CD4-positive, alpha-beta T cell (primary cell): Measurements from ENCODE around the gene PRUNE1. TPM values are rescaled to one million over a fixed set of nuclear protein-coding genes. Genes with fewer than 3 reads are reported as not detected.

ENCODE experiments used
- ATAC-seq: fragments of 200-7000 bp; cut with Tn5 transposase; one replicate; pipeline ENCODE4 v1.10.0; 2022; ENCODE audit warnings: mild to moderate bottlenecking; ENCODE audit not compliant: poor library complexity
- CTCF ChIA-PET: fragments of 350-600 bp; sonication (Branson Sonifier 250); formaldehyde crosslinking; loops from one replicate; lab custom pipeline; 2021; ENCODE audit warnings: antibody characterized with exemption, inconsistent platforms; lab: Charles Lee
- POLR2A ChIA-PET: fragments of 350-600 bp; sonication (Branson Sonifier 250); formaldehyde crosslinking; loops from one replicate; lab custom pipeline; 2021; ENCODE audit warnings: antibody characterized with exemption, inconsistent platforms; lab: Charles Lee
- DNase-seq, 14 experiments: peaks; one replicate each; pipeline ENCODE4 v3.0.0-alpha.2; 2013 to 2020; ENCODE audit warnings: mixed read lengths in 2 of 14
- H3K27ac ChIP-seq, 2 donors: one replicate each; pipeline versions ENCODE4 v1.5.1 to v1.7.0; 2013; ENCODE audit warnings: low read length in 2 of 2, low read depth in 1 of 2, mild to moderate bottlenecking in 1 of 2
- H3K27me3 ChIP-seq, 2 experiments: 1 replicate in 1 of 2; 2 replicates in 1 of 2; pipeline versions ENCODE4 v1.6.1 to v1.7.0; 2013; ENCODE audit warnings: low read length in 2 of 2, control low read depth in 1 of 2, mild to moderate bottlenecking in 1 of 2, moderate library complexity in 1 of 2; ENCODE audit not compliant: insufficient read depth in 2 of 2, control insufficient read depth in 1 of 2
- H3K36me3 ChIP-seq: one replicate; pipeline ENCODE4 v1.6.1; 2013; ENCODE audit warnings: low read length, control low read depth; ENCODE audit not compliant: insufficient read depth
- H3K4me1 ChIP-seq: one replicate; pipeline ENCODE4 v1.6.1; 2013; ENCODE audit warnings: low read length, control low read depth; ENCODE audit not compliant: insufficient read depth
- H3K4me3 ChIP-seq: one replicate; pipeline ENCODE4 v1.5.1; 2013; ENCODE audit warnings: mild to moderate bottlenecking, low read length, moderate library complexity
- H3K9me3 ChIP-seq, 2 experiments: 1 replicate in 1 of 2; 2 replicates in 1 of 2; pipeline versions ENCODE4 v1.6.1 to v1.7.0; 2013; ENCODE audit warnings: low read length in 2 of 2, mild to moderate bottlenecking in 2 of 2, control low read depth in 1 of 2, moderate library complexity in 1 of 2; ENCODE audit not compliant: control insufficient read depth in 1 of 2, insufficient read depth in 1 of 2
- H3K27ac Mint-ChIP-seq: one replicate; pipeline ENCODE4 v1.8.0; 2020; ENCODE audit warnings: mixed read lengths
- H3K27me3 Mint-ChIP-seq: one replicate; pipeline ENCODE4 v1.8.0; 2021; ENCODE audit warnings: mixed read lengths
- H3K36me3 Mint-ChIP-seq: one replicate; pipeline ENCODE4 v1.8.0; 2021; ENCODE audit warnings: low read depth, mixed read lengths
- H3K4me1 Mint-ChIP-seq: one replicate; pipeline ENCODE4 v1.8.0; 2021; ENCODE audit warnings: low read depth, mixed read lengths
- H3K4me3 Mint-ChIP-seq: one replicate; pipeline ENCODE4 v1.8.0; 2020; ENCODE audit warnings: mild to moderate bottlenecking, mixed read lengths
- H3K9me3 Mint-ChIP-seq: one replicate; pipeline ENCODE4 v1.8.0; 2020; ENCODE audit warnings: mixed read lengths
- intact Hi-C, 2 experiments: fragments of 100-400 bp; cut with DNase I in 1 of 2; cut with micrococcal nuclease in 1 of 2; formaldehyde crosslinking; loops; one replicate each; pipeline versions ENCODE4 v1.15.1 to v1.9.0; 2023 to 2025; cut with DNase I, micrococcal nuclease
- total RNA-seq, 174 experiments: library from RNA in 2 of 174; stranded (reverse) in 2 of 174; gene quantifications; one replicate each; pipeline ENCODE4 v1.2.3 and lab custom pipeline; 2021 to 2026
- TF ChIP-seq, protein P1 (sequence below): fragments of 200-600 bp; IDR thresholded peaks from one replicate; pipeline ENCODE4 v1.8.0; 2022; ENCODE audit warnings: antibody characterized with exemption, mild to moderate bottlenecking

PRUNE1 gene
- total RNA-seq, 2 experiments from 2014 or later = 10.9 to 12.1 TPM

DNA sequence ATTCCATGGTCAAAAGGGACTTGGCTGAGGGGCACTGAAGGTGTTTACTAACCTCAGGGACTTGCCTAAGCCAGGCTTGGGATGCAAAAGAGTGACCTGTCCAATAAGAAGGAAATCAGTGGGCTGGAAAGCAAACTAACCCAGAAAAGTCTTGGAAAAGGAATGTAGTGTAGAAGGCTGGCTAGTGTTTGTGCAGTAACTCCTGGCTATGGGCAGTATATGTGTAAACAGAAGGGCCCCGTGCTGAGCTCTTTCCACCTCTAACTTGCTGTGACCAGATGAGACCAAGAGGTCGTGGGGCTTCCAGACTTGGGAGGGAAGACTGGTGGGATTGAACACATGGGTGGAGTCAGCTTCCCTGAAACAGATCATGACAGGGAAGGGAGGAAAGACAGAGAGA lies 5.6 kb upstream of the PRUNE1 start:
- Histone ChIP-seq H3K36me3 (peaks cover 49% of the 10 kb centered on the region), H3K27ac (peak overlapping the region; percentile 60 to 63), H3K4me3 (peak overlapping the region; percentile 67), H3K9me3 (no peaks in the 10 kb centered on the region), H3K27me3 (no peaks in the 10 kb centered on the region), H3K4me1 (peaks cover 82% of the 10 kb centered on the region)
- peak overlapping the region; percentile 93 for H3K4me3 Mint-ChIP-seq
- intact Hi-C loops = no loop called here
- CTCF ChIA-PET = interaction anchor here (0.9 kb wide), 1 partner anchor 68 kb away, joined by 3 read pairs; the partner anchor contains the start of gene GABPB2
- H3K27me3 Mint-ChIP-seq = no peaks in the 10 kb centered on the region
- peaks cover 69% of the 10 kb centered on the region for H3K4me1 Mint-ChIP-seq
- DNase-seq (no peak), ATAC-seq (no peak)
- no peaks in the 10 kb centered on the region for H3K9me3 Mint-ChIP-seq
- H3K27ac Mint-ChIP-seq = peak overlapping the region; percentile 98
- POLR2A ChIA-PET = interaction anchor here (1.1 to 1.8 kb wide), 6 partner anchors 29 to 639 kb away, joined by 3 to 6 read pairs (median 4); partner anchors contain the start of genes GOLPH3L, RPRD2 and TNFAIP8L2
- TF ChIP-seq, protein P1, sequence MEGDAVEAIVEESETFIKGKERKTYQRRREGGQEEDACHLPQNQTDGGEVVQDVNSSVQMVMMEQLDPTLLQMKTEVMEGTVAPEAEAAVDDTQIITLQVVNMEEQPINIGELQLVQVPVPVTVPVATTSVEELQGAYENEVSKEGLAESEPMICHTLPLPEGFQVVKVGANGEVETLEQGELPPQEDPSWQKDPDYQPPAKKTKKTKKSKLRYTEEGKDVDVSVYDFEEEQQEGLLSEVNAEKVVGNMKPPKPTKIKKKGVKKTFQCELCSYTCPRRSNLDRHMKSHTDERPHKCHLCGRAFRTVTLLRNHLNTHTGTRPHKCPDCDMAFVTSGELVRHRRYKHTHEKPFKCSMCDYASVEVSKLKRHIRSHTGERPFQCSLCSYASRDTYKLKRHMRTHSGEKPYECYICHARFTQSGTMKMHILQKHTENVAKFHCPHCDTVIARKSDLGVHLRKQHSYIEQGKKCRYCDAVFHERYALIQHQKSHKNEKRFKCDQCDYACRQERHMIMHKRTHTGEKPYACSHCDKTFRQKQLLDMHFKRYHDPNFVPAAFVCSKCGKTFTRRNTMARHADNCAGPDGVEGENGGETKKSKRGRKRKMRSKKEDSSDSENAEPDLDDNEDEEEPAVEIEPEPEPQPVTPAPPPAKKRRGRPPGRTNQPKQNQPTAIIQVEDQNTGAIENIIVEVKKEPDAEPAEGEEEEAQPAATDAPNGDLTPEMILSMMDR = no peak
- peaks cover 69% of the 10 kb centered on the region for H3K36me3 Mint-ChIP-seq

DNA sequence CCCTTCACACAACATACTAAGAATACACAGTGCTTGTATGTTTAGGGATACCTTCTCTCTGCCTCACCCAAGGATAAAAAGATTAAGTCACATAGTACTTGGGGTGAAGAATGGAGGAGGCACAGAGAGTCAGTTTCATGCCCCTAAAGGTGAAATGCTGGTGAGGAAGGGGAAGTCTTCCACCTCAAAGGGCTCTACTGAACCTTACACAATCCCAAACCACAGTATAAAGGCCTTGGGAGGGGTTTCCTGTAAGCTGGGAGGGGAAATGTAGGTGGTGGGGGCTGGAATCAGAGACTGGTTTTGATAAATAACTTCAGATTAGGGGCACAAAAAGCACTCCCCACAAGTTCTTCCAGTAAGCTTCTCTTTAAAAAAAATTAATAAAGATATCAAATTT lies 5.1 kb upstream of the PRUNE1 start:
- no peaks in the 10 kb centered on the region for H3K9me3 ChIP-seq
- peak overlapping the region; percentile 60 to 63 for H3K27ac ChIP-seq
- peaks cover 44% of the 10 kb centered on the region for H3K36me3 ChIP-seq
- POLR2A ChIA-PET = interaction anchor here (0.6 to 1.8 kb wide), 6 partner anchors 30 to 639 kb away, joined by 3 to 6 read pairs (median 3); partner anchors contain the start of genes GOLPH3L and RPRD2
- Mint-ChIP-seq H3K36me3 (peaks cover 69% of the 10 kb centered on the region), H3K9me3 (no peaks in the 10 kb centered on the region), H3K27me3 (no peaks in the 10 kb centered on the region), H3K4me1 (peaks cover 74% of the 10 kb centered on the region), H3K27ac (peak overlapping the region; percentile 98), H3K4me3 (peak overlapping the region; percentile 93)
- H3K4me1 ChIP-seq = peaks cover 85% of the 10 kb centered on the region
- intact Hi-C loops = no loop called here
- peak overlapping the region; percentile 67 for H3K4me3 ChIP-seq
- TF ChIP-seq, protein P1 = no peak
- ATAC-seq (no peak), DNase-seq (peak in 4 of 14 experiments; percentile 39 to 67 (median 50))
- no peaks in the 10 kb centered on the region for H3K27me3 ChIP-seq
- CTCF ChIA-PET = interaction anchor here (0.9 kb wide), 1 partner anchor 68 kb away, joined by 3 read pairs; the partner anchor contains the start of gene GABPB2

DNA sequence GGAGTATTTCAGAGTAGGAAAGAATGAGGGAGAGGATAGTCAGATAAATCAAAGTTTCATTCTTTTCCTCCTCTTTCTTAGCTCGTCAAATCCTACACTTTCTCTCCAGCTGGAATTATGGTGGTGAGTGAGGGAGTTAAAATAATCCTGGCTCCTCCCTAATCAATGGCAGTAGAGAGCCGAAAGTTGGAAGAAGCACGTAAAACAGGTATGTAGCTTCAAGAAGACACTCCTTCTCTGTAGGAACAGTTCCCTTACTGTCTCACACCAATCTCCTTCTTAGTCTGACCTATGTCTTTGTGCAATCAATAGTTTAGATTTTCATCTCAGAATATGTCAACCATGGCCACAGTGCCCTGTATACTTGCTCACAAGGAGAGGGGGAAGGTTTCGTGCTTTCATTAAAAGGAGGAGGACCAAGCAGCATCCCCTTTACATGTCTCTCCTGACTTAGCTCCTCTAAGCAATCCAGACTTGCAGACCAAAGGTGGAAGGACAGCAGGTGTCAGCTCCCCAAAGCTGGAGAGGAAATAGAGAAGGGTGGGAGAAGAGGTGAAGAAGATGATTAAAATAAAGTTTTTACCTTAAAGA lies 2.4 kb upstream of the PRUNE1 start:
- Mint-ChIP-seq H3K4me1 (peaks cover 89% of the 10 kb centered on the region), H3K27ac (peak overlapping the region; percentile 98), H3K27me3 (no peaks in the 10 kb centered on the region), H3K4me3 (peak overlapping the region; percentile 93), H3K9me3 (no peaks in the 10 kb centered on the region), H3K36me3 (peaks cover 53% of the 10 kb centered on the region)
- intact Hi-C loops = loop anchor here (5.0 kb wide), 3 partner anchors 129 to 644 kb away; partner anchors contain the start of genes ARNT (in 1 of the 2), RPRD2 (in 1 of the 2) and TNFAIP8L2 (in 1 of the 2)
- DNase-seq = peak in 1 of 14 experiments; percentile 27
- Histone ChIP-seq H3K9me3 (no peaks in the 10 kb centered on the region), H3K27me3 (no peaks in the 10 kb centered on the region), H3K27ac (peak overlapping the region; percentile 87 to 98), H3K36me3 (peaks cover 20% of the 10 kb centered on the region), H3K4me1 (peaks cover 94% of the 10 kb centered on the region), H3K4me3 (peak overlapping the region; percentile 67)
- ATAC-seq = no peak
- TF ChIP-seq, protein P1 = no peak
- CTCF ChIA-PET = interaction anchor here (0.8 to 4.1 kb wide), 11 partner anchors 10 to 241 kb away, joined by 3 to 29 read pairs (median 4); partner anchors contain the start of genes C1orf56 and GABPB2
- POLR2A ChIA-PET = interaction anchor here (0.6 to 3.7 kb wide), 19 partner anchors 9 to 635 kb away, joined by 3 to 18 read pairs (median 4); partner anchors contain the start of genes C1orf56, CDC42SE1, CERS2 and CTSK
